ENCODE measurements around the gene KEL. TPM values are rescaled to one million over a fixed set of nuclear protein-coding genes. Genes with fewer than 3 reads are reported as not detected.

The KEL gene
- total RNA-seq, 2 donors from 2014 or later = 0.09 to 61.5 TPM

DNA sequence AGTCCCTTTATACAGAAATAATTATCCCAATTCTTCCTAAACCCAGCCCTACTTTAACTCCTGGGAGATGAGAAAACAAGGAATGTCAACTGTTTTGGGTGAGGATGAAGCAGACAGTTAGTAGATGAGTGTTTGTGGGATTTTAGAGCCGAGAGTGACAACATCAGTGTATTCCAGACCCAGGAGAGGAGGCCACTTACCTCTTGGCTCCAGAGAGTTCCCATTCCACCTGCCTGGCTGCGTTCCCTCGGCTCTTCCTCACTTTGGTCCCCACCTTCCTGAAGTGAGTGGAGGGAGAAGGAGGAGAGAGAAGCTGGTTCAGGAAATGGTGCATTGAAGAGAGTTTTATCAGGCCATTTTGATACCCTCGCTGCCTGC is 579 bp downstream of the KEL start:
- TF ChIP-seq POLR2AphosphoS5 (IDR thresholded peaks at IDR 0.05) = no peak
- no peak for TF ChIP-seq POLR2A (IDR thresholded peaks at IDR 0.05)
- TF ChIP-seq CTCF (IDR thresholded peaks at IDR 0.05) = no peak
- 78% methylated on average over 4 of the region's 4 CpGs for WGBS
- DNase-seq (ENCODE audit: low spot score) = no peak

GRCh38 chr7:142960955-142961512 is 1.1 kb downstream of the KEL start:
- DNase-seq (ENCODE audit: low spot score) = no peak
- 92% methylated on average over 5 of the region's 5 CpGs for WGBS
- Histone ChIP-seq H3K36me3 (no peaks in the 10 kb centered on the region), H3K4me3 (no peak overlapping the region), H3K9me3 (no peaks in the 10 kb centered on the region), H3K27me3 (replicated peaks; ENCODE audit: insufficient read depth) (no peaks in the 10 kb centered on the region), H3K4me1 (replicated peaks) (no peaks in the 10 kb centered on the region), H3K27ac (no peak overlapping the region)
- TF ChIP-seq CTCF (IDR thresholded peaks at IDR 0.05) (peak in 3 of 4 experiments; percentile 13 to 42 (median 29)), POLR2A (IDR thresholded peaks at IDR 0.05) (no peak)
- intact Hi-C loops (cut with DNase I) = no loop called here

More for the DNA sequence above, 579 bp downstream of the KEL start:
- no peak overlapping the region for H3K27ac ChIP-seq
- no peaks in the 10 kb centered on the region for H3K9me3 ChIP-seq
- H3K27me3 ChIP-seq (replicated peaks; ENCODE audit: insufficient read depth) = no peaks in the 10 kb centered on the region
- H3K36me3 ChIP-seq = no peaks in the 10 kb centered on the region
- no peaks in the 10 kb centered on the region for H3K4me1 ChIP-seq (replicated peaks)
- intact Hi-C loops (cut with DNase I) = no loop called here
- H3K4me3 ChIP-seq = no peak overlapping the region

GRCh38 chr7:142959202-142959601 is 3.0 kb downstream of the KEL start:
- H3K27ac ChIP-seq = no peak overlapping the region
- intact Hi-C loops (cut with DNase I) = no loop called here
- TF ChIP-seq CTCF (IDR thresholded peaks at IDR 0.05) = no peak
- TF ChIP-seq POLR2A (IDR thresholded peaks at IDR 0.05) = no peak
- TF ChIP-seq POLR2AphosphoS5 (IDR thresholded peaks at IDR 0.05) = no peak
- no peaks in the 10 kb centered on the region for H3K27me3 ChIP-seq (replicated peaks; ENCODE audit: insufficient read depth)
- no peak for DNase-seq (ENCODE audit: low spot score)
- H3K36me3 ChIP-seq = no peaks in the 10 kb centered on the region
- no peaks in the 10 kb centered on the region for H3K9me3 ChIP-seq
- H3K4me3 ChIP-seq = no peak overlapping the region
- H3K4me1 ChIP-seq (replicated peaks) = no peaks in the 10 kb centered on the region

DNA sequence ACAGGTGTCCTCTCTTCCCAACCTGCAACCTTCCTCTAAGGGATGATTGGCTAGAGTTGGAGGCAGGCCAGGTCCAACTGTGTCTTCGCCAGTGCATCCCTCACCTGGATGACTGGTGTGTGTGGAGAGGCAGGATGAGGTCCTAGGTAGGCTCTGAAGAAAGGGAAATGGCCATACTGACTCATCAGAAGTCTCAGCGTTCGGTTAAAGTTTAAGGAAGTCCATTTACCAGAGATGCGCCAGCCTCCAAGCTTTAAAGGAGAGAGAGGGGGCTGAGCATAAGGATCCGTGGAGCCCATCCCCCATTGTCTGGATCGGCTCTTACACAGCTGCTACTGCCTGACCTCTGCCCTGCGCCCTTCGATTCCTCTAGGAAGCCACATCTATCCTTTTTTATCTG is 4.4 kb downstream of the KEL start:
- no peaks in the 10 kb centered on the region for H3K9me3 ChIP-seq
- 72% methylated on average over 8 of the region's 8 CpGs for WGBS
- no peaks in the 10 kb centered on the region for H3K36me3 ChIP-seq
- H3K27ac ChIP-seq = no peak overlapping the region
- H3K27me3 ChIP-seq (replicated peaks; ENCODE audit: insufficient read depth) = no peaks in the 10 kb centered on the region
- DNase-seq (ENCODE audit: low spot score) = no peak
- no peak overlapping the region for H3K4me3 ChIP-seq
- TF ChIP-seq POLR2A (IDR thresholded peaks at IDR 0.05) (no peak), POLR2AphosphoS5 (IDR thresholded peaks at IDR 0.05) (no peak), CTCF (IDR thresholded peaks at IDR 0.05) (no peak)
- intact Hi-C loops (cut with DNase I) = no loop called here
- no peaks in the 10 kb centered on the region for H3K4me1 ChIP-seq (replicated peaks)

GRCh38 chr7:142956951-142957623 is 5.1 kb downstream of the KEL start:
- WGBS = 64% methylated on average over 3 of the region's 3 CpGs
- intact Hi-C loops (cut with DNase I) = no loop called here
- no peaks in the 10 kb centered on the region for H3K4me1 ChIP-seq (replicated peaks)

More at GRCh38 chr7:142956951-142957623, 5.1 kb downstream of the KEL start:
- no peaks in the 10 kb centered on the region for H3K9me3 ChIP-seq
- H3K4me3 ChIP-seq = no peak overlapping the region
- H3K27ac ChIP-seq = no peak overlapping the region
- TF ChIP-seq POLR2AphosphoS5 (IDR thresholded peaks at IDR 0.05) (no peak), POLR2A (IDR thresholded peaks at IDR 0.05) (no peak), CTCF (IDR thresholded peaks at IDR 0.05) (no peak)
- no peaks in the 10 kb centered on the region for H3K27me3 ChIP-seq (replicated peaks; ENCODE audit: insufficient read depth)
- DNase-seq (ENCODE audit: low spot score) = no peak
- H3K36me3 ChIP-seq = no peaks in the 10 kb centered on the region
